NCI-H510A treated with DMSO at 0.1 percent for 48 hours (cell line): Measurements from ENCODE around the gene TNNT3.

Source experiments
- DNase-seq: peaks from one replicate; lab custom pipeline; 2025; lab: John Stamatoyannopoulos, UW

Gene TNNT3

DNA sequence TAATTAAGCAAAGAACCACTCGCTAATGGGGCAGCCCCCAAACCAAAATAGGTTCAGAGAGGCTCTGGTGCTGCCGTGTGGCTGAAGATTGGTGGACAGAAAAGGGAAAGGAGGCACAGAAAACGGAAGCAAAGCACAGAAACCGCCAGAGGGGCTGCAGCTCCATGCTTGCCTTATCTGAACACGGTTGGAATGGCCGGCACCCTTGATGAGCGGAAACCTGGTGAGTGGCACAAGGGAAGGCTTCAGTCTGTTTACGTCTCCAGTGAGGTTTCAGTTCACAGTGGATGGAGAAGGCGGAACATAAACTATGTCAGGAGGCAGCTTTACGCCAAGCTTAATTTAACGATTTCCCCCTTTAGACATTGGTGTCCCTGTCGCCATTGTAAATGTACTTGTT, 22.6 kb upstream of the TNNT3 start:
- DNase-seq: no peak

DNA sequence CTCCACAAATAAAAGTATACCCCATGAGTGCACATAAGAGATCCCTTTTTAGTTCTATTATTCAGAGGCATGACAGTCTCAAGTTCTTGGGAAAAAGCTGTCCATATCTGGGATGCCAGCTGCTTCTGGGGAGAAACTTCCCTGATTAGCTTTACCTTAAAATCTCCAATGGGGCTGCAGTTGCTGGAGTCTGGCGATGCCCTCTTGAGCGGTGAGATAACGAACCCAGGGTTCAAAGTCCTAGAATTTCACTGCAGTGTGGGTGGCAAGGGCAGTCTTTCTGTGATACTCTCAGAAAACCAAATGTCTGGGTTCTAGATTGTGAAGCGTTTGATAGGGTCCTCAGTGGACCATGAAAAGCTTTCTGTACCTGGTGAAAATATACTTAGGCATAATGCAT, 20.4 kb upstream of the TNNT3 start:
- DNase-seq: no peak

DNA sequence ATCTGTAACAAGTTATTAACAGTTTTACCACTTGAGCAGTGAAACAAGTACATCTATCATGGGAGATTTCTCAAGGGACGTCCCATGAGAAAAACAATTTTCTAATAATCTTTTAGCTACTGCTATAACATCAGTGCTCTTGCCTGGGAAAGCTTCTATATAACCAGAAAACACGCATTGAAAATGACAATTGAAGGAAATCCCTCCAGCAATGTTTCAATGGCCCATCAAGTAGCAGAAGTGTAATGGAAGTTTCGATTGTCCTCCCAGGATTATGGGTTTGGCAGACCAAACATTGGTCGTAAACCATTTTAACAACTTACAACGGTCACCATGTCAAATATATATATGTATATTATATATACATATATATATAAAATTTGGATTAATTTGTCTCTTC, 19.8 kb upstream of the TNNT3 start:
- no peak for DNase-seq

DNA sequence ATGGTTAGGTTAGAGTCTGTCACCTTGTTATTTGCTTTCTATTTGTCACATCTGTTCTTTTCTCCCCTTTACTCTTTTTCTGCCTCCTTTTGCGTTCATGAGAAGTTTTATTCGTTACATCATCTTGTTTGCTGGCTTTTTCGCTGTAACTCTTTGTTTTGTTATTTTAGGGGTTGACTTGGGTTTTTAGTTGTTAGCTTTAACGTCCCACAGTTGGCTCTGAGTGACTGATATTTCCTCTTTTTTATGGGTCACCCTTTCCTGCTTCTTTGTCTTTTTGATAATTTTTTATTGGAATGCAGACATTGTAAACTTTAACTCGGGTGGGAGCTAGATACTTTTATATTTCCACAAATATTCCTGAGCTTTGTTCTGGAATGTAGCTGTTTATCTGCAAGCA, 13.3 kb upstream of the TNNT3 start:
- no peak for DNase-seq

DNA sequence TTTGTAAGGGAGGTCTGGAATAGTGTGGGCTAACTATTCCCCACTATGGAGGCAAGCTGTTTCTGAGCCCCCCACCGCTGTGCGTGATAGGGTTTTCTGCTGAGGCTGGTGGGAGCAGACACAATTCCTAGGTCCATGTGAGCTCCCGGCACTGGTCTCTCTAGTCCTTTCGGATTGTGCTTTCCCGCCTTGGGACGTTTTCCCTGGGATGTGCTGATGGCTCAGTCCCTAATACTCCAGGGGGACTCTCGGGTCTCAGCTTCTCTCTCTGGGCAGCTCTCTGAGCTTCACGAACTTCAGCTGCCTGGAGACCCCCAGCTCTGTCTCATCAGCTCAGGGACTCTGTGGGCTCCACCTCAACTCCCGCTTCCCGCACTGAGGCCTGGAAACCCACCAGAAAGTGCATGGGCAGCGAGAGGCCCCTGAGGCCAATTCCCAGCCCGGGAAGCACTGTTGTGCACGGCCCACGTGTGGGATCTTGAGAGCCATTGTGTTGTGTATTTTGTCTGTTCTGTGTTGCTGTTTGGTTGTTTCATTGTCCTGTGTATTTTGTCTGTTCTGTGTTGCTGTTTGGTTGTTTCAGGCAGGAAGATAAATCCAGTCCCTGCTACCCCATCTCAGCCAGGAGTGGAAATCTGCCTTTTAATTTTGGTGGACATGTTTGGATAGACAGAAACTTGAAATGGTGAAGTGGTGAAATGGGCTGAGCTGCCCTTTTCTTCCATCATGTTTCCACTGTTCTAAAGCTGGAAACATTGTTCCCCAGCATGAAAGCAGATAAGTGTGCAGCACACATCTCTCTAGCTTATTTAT, 12.7 kb upstream of the TNNT3 start:
- DNase-seq: no peak

DNA sequence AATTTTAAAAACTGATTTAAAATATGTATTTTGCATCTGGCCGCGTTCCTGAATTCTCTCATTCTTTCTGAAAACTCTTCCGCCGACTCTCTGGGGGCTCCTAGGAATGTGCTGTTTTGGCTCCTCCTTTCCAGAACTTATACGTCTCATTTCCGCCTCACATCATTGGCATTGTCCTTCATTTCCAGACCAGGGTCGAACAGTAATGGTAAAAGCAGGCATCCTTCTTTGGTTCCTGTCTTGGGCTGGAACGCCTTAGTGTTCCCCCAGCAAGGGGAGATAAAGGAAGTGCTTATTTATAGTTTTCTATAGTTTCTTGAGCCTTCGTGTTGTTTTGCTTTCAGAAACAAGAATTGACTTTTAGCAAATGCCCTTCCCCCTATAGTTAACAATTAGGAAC, 10.9 kb upstream of the TNNT3 start:
- no peak for DNase-seq

DNA sequence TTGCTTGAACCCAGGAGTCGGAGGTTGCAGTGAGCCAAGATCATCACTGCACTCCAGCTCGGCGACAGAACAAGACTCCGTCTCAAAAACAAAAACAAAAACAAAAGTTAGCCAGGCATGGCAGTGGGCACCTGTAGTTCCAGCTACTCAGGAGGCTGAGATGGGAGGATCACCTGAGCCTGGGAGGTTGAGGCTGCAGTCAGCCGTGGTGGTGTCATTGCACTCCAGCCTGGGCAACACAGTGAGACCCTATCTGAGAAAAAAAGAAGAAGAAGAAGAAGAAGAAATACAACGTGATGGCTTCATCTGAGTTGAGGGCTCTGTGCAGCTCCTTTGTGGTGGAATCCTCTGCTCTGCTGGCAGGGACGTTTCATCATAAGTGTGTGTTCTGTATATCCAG, 10.0 kb upstream of the TNNT3 start:
- no peak for DNase-seq

DNA sequence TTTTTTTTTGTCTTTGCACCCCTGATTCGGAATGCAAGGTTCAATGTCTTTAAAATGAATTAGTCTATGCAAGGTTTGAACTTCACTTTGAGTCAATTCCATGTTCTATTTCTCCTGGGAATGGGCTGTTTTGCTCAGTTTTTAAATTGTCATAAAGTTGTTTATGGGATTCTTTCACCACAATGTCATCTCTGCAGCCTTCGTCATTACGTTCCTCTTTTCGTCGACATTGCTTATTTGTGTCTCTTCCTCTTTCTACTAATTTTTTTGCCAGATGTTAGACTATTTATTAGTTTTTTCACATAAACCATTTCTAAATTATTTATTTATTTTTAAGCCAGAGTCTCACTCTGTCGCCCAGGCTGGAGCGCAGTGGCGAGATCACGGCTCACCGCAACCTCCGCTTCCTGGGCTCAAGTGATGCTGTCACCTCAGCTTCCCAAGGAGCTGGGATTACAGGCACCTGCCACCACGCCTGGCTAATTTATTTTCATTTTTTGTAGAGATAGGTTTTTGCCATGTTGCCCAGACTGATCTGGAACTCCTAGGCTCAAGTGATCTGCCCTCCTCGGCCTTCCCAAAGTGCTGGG, 7.1 kb upstream of the TNNT3 start:
- DNase-seq: no peak

DNA sequence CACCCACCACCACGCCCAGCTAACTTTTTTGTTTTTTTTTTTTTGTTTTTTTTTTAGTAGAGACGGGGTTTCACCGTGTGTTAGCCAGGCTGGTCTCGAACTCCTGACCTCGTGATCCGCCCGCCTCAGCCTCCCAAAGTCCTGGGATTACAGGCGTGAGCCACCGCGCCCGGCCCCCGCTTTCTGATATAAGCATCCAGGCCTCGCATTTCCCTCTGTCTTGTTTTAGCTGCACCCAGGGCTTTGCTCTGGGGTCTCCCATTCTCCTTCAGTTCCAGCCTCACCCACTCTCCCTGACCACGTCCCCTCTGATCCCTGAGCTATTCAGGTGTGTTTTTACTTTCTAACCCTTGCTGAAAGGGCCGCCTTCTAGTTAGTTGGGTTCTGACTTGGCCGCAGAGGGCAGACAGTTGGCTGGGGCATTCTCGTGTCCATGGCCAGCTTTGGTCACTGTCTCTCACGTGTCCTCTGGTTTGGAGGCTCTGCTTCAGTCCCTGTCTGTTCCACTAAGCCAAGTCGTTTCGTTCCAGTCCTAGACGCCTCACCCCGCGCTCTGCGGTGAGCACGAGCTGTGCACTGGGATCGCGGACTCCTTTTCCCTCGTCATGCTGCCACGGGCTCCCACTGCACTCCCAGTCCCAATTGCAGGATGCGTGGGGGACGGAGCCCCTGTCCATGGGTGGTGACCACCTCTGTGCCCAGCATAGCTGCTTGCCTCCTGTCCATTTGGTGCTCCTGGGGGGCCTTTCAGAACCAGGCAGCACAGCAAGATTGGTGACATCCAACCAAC, 6.0 kb upstream of the TNNT3 start:
- no peak for DNase-seq

DNA sequence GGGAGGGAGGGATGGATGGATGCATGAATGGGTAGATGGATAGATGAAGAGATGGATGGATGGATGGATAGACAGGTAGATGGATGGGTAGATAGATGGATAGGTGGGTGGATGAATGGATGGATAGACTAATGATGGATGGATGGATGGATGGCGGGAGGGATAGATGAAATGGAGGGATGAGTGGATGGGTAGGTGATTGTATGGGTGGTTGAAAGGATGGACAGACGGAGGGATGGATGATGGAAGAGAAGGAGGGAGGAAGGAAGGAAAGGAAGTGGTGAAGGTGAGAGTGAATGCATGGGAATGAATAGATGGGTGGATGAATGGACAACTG, 3.7 kb upstream of the TNNT3 start:
- no peak for DNase-seq

DNA sequence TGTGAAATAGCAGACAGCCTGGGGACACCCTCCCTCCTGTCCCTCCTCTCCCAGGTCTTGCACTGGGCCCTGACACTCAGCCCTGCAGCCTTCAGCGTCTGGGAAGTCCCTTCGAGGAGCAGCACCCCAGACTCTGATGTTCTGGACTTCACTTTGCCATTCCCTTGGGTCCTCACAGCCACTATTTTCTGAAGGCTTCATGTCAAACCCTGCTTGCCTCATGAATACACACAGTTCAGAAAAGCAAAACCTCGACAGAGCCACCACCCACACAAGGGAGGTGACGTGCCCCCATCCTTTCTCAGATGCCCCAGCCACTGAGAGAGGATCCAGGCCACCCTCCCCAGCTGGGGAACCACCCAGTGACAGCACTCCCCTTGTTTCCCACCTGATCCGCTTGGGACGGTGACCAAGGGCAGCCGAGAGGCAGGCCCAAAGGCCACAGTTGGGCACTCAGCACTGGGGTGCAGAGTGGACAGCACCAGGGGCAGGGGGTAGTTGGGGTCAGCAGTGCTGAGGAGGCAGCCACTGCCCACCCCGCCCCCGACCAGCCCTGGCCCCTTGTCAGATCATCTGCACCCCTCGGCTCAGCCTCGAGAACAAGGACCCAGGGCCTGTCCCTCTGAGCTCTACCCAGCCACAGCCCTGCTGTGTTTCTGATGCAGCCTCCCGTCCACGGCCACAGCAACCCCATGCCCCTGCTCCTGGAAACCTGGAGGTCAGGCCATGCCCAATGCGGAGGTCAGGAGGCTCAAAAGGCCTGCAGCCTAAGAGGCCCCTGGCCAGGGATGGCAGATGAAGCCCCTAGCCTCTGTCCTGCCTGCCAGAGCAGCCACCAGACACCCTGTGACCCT, 3.1 kb upstream of the TNNT3 start:
- DNase-seq: no peak

DNA sequence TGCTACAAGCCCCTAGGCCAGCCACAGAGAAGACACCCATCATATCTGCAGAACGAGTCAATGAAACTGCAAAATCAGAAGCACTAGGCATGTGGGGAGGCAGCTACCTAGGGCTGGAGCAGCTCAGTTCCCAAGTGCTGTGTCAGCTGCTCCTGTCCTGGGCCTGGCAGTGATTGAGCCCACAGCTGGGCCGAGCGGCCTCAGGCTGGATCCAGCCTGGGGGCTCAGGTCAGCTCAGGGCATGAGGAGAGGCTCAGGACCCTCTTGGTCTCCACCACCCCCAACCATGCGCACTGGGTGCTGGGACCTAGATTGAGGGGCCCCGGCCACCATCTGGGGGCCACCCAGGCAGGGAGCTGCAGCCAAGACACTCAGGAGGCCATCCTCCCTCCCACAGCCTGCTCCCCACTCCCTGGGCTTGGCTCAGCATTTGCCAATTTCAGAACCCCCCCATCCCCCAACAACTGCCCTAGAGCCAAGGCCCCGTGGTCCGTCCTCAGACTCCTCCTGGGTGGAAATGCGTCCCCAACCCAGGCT, 2.4 kb upstream of the TNNT3 start:
- DNase-seq: no peak

DNA sequence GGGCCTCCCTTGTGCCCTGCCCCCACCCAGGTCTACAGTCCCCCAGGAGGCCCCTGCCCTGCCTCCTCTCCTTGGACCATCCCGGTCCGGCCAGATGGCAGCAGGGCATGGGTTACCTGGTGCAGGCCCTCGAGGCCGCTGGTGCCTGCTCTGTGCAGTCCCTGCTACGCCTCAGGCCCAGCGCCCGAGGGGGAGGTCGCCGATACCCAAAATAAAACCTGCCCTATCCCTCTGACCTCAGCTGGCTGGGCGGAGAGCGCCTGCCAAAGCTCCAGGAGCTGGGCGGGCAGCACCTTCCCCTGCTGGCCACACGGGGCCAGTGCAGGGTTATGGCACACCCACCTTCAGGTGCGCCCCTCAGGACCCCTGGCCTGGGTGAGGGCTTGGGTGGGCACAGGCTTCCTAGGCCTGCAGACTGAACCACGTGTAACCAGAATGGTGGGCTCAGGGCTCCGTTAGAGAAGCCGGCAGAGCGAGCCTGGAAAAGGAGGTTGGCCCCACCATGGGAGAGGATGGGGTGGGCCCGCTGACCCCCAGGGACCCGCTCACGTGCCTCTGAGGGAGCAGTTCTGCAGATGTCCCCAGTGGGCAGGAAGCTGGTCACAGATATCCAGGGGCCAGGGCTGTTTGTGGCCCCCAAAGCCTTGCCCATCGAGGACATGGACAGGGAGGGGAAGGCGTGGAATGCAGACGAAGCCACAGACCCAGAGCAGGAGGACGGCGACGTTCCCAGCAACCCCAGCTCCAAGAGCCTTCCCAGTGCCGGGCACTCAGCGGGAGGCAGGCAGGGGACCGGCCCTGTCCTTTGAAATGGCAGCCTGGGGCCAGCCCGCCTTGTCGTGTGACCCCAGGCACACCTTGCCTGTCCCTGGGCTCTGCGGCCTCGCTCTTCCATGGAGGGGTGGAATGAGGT, 1.7 kb upstream of the TNNT3 start:
- no peak for DNase-seq

DNA sequence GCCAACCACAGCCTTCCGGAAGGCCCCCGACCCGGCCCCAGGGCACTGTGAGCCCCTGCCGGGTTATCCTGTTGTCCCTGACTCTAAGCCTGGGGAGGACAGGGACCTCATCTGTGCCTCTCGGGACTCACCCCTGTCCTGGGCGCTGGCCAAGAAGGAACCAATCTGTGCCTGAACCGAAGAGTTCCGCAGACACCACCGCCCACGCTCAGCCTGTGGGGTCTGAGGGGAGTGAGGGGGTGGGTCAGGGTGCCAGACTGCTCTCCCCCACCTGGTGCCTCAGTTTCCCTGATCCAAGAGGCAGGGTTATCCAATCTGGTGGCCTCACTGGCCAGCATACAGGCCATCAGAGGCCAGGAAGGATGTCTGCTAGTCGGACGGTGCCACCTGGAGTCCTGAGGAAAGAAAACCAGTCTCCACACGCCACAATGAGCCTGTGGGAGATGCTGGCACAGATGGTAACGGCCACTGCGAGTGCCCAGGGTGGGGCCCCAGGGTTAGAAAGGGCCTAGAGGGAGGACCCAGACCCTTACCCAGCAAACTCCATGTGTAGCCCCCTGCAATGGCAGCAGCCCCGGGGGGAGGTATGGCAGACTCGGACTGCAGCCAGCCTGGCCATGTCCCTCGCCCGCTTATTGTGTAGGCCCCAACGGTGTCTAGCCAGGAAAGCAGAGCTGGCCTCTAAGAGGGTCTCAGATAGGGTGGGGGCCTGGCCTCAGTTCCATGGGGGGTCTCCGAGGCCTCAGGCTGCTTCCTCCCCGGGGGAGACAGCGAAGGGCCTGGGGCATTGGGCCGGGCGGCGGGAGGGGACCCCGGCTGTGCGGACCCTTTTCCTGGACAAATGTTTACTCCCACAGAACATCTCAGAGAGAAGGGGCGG, 827 bp upstream of the TNNT3 start:
- no peak for DNase-seq

DNA sequence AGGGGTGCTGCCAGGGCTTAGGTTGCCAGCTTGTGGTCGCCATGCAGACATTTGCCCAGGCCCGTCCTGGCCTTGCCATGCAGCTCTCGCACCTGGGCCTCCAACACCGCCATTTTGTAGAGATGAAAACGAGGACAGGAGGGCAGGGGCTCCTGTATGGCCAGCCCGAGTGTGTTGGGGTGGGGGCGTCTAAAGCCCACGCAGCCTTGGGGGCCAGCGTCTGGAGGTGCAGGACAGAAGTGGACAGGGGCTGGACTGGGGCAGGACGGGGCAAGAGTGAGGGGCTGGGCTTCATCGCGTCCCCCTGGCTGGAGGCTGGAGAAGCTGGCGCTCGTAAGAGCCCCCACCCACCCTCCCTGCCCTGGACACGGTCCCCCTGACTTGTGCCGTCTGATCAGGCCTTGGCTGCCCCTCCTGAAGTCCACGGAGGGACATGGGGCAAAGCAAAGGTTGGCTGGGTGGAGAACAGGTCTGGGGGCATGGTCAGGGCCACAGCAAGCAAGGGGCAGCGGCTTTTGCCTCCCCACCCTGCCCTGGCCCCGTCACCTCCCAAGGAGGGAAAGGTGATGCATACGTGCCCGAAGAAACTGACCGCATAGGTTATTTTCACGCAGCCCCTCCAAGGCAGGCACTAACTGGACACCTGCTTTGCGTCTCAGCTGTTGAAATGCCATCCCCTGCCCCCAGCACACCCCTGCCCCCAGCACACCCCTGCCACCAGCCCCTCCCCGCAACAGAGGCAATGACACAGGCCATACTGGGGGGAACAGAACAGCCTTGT, 815 bp downstream of the TNNT3 start:
- DNase-seq: no peak

DNA sequence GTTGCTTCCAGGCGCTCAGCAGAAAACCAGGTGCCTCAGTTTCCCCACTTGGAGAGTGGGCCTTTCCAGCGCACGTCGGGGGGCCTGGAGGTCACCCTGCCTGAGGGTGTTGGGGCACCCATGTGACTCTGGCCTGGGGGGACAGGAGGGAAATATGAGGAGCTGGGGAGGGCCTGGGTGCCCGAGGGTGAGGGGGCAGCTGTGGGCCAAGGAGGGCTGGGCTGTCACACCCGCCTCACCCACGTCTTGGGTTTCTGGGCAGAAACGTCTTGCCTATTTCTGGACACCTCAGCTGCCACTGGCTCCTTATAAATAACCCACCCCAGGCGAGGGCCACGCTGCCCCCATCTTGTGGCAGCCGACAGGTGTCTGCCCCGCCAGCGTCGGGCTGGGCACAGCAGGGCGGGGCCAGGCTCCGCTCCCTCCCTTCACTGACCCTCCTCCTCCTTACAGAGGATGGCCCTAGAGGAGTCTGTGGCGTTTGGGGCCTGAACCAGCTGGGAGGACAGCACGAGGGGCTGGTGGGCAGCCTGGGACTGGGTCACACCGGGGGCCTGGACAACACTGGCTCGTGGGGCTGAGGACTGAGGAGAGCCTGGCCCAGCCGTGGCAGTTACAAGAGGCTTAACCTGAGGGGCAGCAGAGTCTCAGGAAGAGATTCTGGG, 1.5 kb downstream of the TNNT3 start:
- DNase-seq: no peak

DNA sequence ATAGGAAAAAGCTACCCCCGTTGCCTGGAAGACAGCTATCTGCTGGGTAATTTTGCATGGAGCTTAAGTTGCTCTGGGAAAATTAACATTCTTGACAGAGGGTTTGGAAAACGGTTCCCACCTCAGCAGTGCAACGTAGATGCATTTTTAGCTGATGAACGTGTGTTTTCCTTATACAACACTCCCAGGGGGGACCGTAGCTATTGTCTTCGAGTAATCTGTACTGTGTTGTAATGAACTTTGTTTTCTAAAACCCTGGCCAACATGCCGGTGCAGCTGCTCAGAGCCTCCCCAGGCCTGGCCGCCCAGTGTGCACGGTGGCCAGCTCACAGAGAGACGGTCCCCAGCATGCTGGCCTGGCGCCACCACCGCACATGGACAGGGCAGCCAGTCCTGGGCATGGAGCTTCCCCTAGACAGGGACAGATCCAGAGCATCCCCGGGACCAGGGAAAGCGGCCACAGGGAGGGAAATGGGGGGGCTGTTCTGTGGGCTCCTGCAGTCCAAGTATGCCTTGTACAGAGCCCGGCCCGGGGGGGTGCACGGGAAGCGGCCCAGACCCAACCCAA, 2.2 kb downstream of the TNNT3 start:
- DNase-seq: no peak

DNA sequence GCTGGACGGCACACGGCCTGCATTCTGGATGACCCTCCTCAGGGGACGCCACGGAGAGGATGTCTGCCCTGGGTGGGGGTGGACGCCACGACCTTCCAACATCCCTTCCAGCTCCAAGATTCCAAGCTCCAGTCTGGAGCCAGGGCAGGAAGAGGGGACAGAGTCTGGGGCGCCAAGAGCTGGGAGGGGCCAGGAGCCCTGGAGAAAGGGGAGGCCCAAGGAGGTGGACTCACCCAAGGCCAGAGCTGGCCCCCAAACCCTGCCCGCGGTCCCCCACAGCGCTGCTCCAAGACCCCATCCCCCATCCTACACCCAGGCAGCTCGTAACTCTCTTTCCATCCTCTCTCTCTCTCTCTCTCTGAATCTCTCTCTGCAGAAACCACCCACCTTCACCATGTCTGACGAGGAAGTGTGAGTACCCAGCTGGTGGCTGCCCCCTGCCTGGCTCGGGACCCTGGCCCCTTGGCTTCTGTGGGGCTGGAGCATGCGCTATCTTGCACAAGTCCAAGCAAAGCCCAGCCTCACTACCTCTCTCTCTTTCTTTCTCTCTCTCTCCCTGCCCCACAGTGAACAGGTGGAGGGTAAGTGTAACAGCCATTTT, 3.1 kb downstream of the TNNT3 start:
- no peak for DNase-seq
